Erythroblast (primary cell): Measurements from ENCODE around the gene CD46.

Experiments
- GATA1 ChIP-seq: IDR thresholded peaks from 2 replicates; pipeline ENCODE4 v1.6.1; 2011; ENCODE audit warnings: low read depth, mild to moderate bottlenecking, control low read depth, low read length, moderate library complexity
- POLR2A ChIP-seq: IDR thresholded peaks from 2 replicates; pipeline ENCODE4 v1.6.1; 2011; ENCODE audit warnings: mild to moderate bottlenecking, low read length

DNA sequence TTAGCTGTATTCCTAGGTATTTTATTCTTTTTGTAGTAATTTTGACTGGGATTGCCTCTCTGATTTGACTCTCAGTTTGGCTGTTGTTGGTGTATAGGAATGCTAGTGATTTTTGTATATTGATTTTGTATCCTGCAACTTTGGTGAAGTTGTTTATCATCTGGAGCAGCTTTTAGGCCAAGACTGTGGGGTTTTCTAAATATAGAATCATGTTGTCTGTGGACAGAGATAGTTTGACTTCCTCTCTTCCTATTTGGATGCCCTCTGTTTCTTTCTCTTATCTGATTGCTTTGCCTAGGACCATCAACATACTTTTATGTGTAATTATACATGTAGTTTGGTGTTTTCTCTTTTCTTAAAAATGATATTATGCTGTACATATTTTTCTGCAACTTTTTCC is 27.2 kb downstream of the CD46 start:
- TF ChIP-seq POLR2A = no peak
- TF ChIP-seq GATA1 = no peak
